ENCODE data around the gene ANTKMT. TPM values are rescaled to one million over a fixed set of nuclear protein-coding genes. Genes with fewer than 3 reads are reported as not detected.

The ANTKMT gene
- total and polyA plus RNA-seq, 2 of the 8 experiments (the other 6 are each of a cell fraction or from before 2014, with no cell fraction given): 26.5 to 26.6 TPM

DNA sequence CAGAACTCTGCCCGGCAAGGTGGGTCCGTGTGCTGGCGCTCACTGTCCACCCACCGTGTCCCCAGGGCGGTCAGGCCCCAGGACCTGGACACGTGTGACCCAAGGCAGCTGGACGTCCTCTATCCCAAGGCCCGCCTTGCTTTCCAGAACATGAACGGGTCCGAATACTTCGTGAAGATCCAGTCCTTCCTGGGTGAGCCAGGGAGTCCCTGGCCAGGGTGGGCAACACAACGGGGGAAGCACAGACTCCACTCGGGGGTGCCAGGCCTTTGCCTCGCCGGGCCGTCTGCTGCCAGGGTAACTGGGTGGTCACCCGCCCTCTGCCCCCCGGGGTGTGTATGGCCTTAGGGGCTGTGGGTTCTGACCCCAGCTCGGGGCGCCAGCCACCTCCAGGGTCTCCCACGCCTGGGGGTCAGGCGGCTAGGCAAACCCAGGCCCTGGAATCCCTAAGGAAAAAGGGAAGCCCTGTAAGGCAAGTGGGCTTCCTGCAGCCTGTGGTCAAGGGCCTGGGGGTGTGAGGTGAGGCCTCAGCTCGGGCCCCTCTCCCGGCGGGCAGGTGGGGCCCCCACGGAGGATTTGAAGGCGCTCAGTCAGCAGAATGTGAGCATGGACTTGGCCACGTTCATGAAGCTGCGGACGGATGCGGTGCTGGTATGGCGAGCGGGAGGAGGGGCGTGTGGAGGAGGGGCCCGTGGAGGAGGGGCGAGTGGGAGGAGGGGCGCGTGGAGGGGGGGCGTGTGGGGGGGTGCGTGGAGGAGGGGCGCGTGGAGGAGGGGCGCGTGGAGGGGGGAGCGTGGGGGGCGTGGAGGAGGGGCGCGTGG, 46.1 kb downstream of the ANTKMT start (continued):
- TF ChIP-seq, protein P1, sequence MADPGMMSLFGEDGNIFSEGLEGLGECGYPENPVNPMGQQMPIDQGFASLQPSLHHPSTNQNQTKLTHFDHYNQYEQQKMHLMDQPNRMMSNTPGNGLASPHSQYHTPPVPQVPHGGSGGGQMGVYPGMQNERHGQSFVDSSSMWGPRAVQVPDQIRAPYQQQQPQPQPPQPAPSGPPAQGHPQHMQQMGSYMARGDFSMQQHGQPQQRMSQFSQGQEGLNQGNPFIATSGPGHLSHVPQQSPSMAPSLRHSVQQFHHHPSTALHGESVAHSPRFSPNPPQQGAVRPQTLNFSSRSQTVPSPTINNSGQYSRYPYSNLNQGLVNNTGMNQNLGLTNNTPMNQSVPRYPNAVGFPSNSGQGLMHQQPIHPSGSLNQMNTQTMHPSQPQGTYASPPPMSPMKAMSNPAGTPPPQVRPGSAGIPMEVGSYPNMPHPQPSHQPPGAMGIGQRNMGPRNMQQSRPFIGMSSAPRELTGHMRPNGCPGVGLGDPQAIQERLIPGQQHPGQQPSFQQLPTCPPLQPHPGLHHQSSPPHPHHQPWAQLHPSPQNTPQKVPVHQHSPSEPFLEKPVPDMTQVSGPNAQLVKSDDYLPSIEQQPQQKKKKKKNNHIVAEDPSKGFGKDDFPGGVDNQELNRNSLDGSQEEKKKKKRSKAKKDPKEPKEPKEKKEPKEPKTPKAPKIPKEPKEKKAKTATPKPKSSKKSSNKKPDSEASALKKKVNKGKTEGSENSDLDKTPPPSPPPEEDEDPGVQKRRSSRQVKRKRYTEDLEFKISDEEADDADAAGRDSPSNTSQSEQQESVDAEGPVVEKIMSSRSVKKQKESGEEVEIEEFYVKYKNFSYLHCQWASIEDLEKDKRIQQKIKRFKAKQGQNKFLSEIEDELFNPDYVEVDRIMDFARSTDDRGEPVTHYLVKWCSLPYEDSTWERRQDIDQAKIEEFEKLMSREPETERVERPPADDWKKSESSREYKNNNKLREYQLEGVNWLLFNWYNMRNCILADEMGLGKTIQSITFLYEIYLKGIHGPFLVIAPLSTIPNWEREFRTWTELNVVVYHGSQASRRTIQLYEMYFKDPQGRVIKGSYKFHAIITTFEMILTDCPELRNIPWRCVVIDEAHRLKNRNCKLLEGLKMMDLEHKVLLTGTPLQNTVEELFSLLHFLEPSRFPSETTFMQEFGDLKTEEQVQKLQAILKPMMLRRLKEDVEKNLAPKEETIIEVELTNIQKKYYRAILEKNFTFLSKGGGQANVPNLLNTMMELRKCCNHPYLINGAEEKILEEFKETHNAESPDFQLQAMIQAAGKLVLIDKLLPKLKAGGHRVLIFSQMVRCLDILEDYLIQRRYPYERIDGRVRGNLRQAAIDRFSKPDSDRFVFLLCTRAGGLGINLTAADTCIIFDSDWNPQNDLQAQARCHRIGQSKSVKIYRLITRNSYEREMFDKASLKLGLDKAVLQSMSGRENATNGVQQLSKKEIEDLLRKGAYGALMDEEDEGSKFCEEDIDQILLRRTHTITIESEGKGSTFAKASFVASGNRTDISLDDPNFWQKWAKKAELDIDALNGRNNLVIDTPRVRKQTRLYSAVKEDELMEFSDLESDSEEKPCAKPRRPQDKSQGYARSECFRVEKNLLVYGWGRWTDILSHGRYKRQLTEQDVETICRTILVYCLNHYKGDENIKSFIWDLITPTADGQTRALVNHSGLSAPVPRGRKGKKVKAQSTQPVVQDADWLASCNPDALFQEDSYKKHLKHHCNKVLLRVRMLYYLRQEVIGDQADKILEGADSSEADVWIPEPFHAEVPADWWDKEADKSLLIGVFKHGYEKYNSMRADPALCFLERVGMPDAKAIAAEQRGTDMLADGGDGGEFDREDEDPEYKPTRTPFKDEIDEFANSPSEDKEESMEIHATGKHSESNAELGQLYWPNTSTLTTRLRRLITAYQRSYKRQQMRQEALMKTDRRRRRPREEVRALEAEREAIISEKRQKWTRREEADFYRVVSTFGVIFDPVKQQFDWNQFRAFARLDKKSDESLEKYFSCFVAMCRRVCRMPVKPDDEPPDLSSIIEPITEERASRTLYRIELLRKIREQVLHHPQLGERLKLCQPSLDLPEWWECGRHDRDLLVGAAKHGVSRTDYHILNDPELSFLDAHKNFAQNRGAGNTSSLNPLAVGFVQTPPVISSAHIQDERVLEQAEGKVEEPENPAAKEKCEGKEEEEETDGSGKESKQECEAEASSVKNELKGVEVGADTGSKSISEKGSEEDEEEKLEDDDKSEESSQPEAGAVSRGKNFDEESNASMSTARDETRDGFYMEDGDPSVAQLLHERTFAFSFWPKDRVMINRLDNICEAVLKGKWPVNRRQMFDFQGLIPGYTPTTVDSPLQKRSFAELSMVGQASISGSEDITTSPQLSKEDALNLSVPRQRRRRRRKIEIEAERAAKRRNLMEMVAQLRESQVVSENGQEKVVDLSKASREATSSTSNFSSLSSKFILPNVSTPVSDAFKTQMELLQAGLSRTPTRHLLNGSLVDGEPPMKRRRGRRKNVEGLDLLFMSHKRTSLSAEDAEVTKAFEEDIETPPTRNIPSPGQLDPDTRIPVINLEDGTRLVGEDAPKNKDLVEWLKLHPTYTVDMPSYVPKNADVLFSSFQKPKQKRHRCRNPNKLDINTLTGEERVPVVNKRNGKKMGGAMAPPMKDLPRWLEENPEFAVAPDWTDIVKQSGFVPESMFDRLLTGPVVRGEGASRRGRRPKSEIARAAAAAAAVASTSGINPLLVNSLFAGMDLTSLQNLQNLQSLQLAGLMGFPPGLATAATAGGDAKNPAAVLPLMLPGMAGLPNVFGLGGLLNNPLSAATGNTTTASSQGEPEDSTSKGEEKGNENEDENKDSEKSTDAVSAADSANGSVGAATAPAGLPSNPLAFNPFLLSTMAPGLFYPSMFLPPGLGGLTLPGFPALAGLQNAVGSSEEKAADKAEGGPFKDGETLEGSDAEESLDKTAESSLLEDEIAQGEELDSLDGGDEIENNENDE (IDR thresholded peaks at IDR 0.05; ENCODE audit: insufficient replicate concordance, low read length): no peak
- TF ChIP-seq GTF2F1 (IDR thresholded peaks at IDR 0.05; ENCODE audit: borderline replicate concordance, low read depth, low read length) (no peak), CBX8 (IDR thresholded peaks at IDR 0.05; ENCODE audit: borderline replicate concordance, low read depth, low read length) (no peak), RBBP5 (IDR thresholded peaks at IDR 0.05; ENCODE audit: borderline replicate concordance, low read depth, low read length) (no peak), POLR2A (IDR thresholded peaks at IDR 0.05; ENCODE audit: control extremely low read depth in 1 of 2, low read depth in 2 of 2, low read length in 2 of 2) (no peak), FOSL1 (IDR thresholded peaks at IDR 0.05; ENCODE audit: insufficient read depth, low read depth, low read length) (no peak), KDM5A (IDR thresholded peaks at IDR 0.05; ENCODE audit: low read length) (no peak)
- TF ChIP-seq, protein P2, sequence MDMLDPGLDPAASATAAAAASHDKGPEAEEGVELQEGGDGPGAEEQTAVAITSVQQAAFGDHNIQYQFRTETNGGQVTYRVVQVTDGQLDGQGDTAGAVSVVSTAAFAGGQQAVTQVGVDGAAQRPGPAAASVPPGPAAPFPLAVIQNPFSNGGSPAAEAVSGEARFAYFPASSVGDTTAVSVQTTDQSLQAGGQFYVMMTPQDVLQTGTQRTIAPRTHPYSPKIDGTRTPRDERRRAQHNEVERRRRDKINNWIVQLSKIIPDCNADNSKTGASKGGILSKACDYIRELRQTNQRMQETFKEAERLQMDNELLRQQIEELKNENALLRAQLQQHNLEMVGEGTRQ (IDR thresholded peaks at IDR 0.05; ENCODE audit: low read length): no peak
